HG03571 (cell line): ENCODE data around the gene SMARCA2.
A peak's percentile ranks its signal among the peaks of the same experiment; 100 is the strongest.

Experiments used
- ATAC-seq: cut with Tn5 transposase; IDR thresholded peaks from one replicate; pipeline ENCODE4 v1.9.1; 2021; ENCODE audit not compliant: unreplicated experiment

SMARCA2 gene

GRCh38 chr9:2039294-2040180 is 24.4 kb downstream of the SMARCA2 start:
- ATAC-seq, result no peak

DNA sequence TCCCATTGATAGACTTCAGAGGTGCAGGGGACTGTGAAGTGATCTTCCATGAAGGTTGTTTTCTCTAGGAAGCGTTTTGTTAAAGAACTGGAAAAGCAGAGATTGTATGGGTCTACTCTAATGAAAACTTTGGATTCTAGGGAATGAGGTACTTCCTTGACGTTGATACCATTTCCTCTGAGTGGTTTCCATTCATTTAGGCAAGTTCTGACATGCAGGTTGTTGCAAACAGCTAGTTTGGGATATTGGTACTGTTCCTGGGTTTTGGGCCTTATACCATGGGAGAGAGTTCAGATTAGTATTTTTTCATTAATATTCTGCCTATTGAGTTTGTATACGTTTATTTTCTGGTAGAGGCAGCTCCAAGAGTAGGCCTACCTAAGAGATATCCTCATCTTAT is 25.7 kb downstream of the SMARCA2 start:
- ATAC-seq, result no peak

- no peak for ATAC-seq
These were observed 26.6 kb downstream of the SMARCA2 start for GRCh38 chr9:2041736-2042135.

GRCh38 chr9:2043243-2043642 is 28.1 kb downstream of the SMARCA2 start:
- ATAC-seq, result no peak

GRCh38 chr9:2043881-2044462 is 28.8 kb downstream of the SMARCA2 start:
- ATAC-seq, result peak; percentile 60

GRCh38 chr9:2047144-2047671 is 32.1 kb downstream of the SMARCA2 start:
- no peak for ATAC-seq

DNA sequence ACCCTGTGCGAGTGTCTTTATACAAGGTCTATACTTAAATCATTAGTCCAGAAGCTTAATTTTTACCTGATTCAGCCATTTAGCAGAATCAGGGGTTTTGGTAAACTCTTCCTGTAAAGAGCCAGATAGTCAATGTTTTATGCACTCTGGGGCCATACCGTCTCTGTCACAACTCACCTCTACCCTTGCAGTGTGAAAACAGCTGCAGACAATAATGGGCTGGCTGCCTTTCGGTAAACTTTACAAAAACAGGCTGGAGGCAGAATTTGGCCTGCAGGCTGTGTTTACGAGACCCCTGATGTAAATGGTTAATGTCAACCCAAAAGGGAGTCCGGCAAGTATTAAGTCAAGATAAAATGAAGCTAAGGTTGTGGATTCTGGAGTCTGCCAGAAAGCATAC is 32.8 kb downstream of the SMARCA2 start:
- no peak for ATAC-seq

GRCh38 chr9:2050236-2050635 is 35.1 kb downstream of the SMARCA2 start:
- ATAC-seq, result no peak

DNA sequence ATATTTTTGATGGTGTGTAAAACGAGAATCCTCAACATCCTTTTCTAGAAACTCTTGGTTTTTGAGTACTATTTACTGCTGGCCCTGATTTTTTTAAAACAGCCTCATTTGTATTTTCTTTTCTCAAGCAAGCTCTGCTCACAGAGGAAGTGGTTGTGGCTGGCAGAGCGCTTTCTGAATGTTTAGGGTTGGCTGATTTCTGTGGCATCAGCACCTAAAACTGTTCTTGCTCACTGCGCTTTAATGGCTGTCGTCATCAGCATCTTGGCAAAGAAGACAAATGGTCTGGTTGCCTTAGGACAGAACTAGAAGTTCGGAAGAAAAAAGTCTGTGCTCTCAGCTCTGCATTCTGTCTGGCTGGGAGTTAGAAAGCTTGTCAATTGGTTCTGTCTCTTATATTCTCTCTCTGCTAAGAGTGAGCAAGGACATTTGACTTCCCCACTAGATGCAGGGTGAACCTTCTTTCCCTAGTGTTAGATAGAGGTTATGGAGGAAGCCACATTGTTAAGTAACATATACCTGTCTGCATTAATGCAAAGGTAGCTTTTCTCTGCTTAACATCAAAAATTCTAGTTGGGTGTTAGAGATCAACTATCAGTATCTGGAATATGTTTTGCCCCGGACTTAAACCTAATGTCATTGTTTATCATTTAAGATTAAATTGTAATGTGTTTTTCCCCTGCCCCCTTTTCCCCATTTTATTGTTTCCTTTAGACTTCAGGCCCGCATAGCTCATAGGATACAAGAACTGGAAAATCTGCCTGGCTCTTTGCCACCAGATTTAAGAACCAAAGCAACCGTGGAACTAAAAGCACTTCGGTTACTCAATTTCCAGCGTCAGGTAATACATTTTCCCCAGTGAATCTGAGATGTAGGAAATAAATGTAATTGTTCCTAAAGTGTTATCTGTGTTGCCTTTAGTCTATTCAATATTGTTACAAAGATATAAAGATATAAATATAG is 39.0 kb downstream of the SMARCA2 start:
- ATAC-seq, result peak; percentile 92

DNA sequence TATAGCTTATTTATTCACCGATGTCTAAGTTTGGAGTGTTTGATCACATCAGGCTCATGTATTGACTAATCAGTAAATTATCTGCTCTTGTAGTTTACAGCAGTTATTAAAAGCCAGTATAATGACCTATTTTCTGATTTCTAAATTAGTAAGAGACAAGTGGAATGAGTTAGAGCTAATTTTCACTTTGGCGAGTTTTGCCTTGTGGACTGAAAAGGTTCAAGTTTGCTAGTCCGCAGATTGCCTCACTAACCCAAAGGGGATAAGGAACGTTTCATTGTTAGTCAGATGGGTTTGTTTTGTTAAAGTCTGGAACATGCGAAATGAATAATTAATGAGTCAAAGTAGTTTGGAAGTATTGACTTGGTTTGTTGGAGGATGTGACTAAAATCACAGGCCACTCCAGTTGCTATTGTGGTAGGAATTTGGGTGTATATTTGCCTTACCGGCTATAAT is 40.1 kb downstream of the SMARCA2 start:
- no peak for ATAC-seq

DNA sequence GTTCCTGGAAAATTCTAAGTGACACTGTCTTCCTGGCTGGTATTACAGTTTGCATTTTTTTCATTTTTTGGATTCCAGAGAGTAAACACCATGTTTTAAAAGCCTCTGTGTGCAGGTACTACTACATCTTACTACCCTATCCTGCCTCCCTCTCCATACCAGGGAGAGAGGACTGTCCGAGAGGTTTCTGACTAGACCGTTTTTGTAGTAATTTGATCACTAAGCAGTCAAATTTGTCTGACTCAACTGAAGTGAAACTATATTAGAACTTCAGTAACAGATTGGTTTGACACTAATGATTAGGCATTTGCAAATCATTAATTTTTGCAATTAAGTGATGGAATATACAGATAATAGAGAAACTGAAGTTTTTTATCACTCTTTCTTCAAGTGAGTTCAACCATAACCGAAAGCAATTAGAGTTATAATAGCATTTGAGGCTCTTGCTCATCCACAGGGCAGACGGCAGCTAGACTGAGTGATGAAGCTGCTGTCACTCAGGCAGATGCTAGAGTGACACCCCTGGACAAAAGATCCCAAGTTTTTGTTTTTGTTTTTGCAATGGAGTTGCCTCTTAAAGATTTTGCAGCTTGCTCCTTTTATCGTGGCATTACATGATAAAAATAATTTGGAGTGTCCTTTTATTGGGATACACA is 44.3 kb downstream of the SMARCA2 start:
- no peak for ATAC-seq

DNA sequence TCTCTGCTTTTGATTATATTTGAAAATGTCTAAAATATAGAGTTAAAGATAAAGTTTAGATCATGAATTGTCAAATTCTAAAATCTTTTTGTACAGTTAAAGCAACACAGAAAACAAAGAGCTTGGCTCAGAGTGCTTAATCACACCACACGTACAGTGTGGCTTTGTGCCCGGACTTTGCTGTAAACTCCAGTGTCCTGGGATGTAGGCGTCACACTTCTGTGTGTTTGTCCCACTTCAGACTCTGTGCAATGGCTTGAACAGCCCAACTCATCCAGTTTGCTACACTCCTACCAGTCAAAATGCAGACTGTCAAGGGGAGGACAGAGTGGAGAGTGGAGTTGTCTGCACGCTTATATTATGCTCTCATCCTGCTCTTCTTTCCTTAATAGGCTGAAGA is 45.3 kb downstream of the SMARCA2 start:
- ATAC-seq, result no peak

GRCh38 chr9:2065704-2066103 is 50.6 kb downstream of the SMARCA2 start:
- no peak for ATAC-seq

GRCh38 chr9:2066312-2067273 is 51.4 kb downstream of the SMARCA2 start:
- no peak for ATAC-seq

- peak; percentile 50 for ATAC-seq
These were observed 57.7 kb downstream of the SMARCA2 start for GRCh38 chr9:2072752-2073405.

- no peak for ATAC-seq
These were observed 67.6 kb downstream of the SMARCA2 start for GRCh38 chr9:2082772-2083171.

- no peak for ATAC-seq
These were observed 68.3 kb downstream of the SMARCA2 start for GRCh38 chr9:2083479-2083878.

- no peak for ATAC-seq
These were observed 70.6 kb downstream of the SMARCA2 start for GRCh38 chr9:2085716-2086115.

DNA sequence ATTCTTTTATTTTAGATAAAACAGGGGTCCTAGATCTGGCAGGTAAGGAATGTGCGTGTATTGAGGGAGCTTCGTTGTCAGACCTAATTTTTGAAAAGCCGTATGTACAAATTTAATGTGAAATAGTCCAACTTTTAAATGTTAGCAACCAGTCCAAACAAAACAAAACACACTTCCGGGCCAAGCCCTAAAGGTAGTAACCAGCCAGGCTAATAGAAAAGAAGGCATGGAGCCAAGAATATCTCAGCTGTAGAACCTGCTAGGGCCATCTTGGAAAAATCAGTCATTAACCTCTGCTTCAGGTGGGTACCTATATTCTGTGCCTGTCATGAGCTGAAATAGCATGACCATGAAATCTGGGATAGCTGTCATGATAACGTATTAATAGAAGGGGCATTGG is 71.0 kb downstream of the SMARCA2 start:
- no peak for ATAC-seq
